ENCODE data around the gene BCAP31. TPM values are rescaled to one million over a fixed set of nuclear protein-coding genes. Genes with fewer than 3 reads are reported as not detected.

BCAP31 gene
- total and polyA plus RNA-seq, 11 donors: 59.9 to 162 (median 102) TPM

DNA sequence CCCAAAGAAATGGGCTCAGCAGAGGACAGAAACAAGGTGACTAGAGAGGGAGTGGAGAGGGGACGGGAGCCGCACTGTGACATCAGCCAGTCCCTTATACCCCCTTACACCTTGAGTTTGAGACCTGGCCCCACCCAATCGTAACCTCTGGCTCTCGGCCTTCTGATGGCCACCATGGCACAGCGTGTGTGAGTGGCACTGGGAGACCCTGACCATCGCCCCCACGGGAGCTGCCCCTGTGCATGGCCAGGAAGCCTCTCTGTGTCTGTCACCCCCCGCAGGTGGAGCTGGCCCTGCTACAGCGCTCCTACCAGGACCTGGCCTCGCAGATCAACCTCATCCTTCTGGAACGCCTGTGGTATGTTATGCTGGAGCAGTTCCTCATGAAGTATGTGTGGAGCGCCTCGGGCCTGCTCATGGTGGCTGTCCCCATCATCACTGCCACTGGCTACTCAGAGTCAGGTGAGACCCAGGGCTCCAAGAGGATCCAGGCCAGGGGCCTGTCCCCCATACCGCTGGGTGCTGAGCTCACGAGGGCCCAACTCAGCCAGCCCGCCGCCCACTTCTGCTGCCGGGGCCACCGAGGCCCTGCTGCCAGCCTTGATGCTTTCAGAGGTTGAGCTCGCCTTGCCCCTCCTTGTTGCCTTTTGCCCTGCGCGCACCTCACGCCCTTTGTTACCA, 4.9 kb upstream of the BCAP31 start:
- 91 to 97% (median 96%) methylated on average over 17 to 23 of the region's 23 CpGs for WGBS, 4 donors
- peaks cover 3 to 40% (median 31%) of the 10 kb centered on the region in 12 donors for H3K4me1 ChIP-seq
- peaks cover 0 to 13% (median 0%) of the 10 kb centered on the region in 9 donors for H3K36me3 ChIP-seq
- no peak overlapping the region for H3K4me3 ChIP-seq
- H3K27ac ChIP-seq: peak overlapping the region in 1 of 12 donors; percentile 38
- peaks cover 0 to 6% (median 0%) of the 10 kb centered on the region in 9 donors for H3K27me3 ChIP-seq
- intact Hi-C loops (cut with DNase I): loop anchor here in 1 of 10 donors (10.0 kb wide), 1 partner anchor 196 kb away; the partner anchor contains the start of gene ARHGAP4
- DNase-seq (peak in 1 of 5 donors; percentile 42), ATAC-seq (no peak)
- H3K9me3 ChIP-seq: peaks cover 0 to 14% (median 0%) of the 10 kb centered on the region in 12 donors
- TF ChIP-seq POLR2A (IDR thresholded peaks at IDR 0.05): no peak
- TF ChIP-seq, protein P1, sequence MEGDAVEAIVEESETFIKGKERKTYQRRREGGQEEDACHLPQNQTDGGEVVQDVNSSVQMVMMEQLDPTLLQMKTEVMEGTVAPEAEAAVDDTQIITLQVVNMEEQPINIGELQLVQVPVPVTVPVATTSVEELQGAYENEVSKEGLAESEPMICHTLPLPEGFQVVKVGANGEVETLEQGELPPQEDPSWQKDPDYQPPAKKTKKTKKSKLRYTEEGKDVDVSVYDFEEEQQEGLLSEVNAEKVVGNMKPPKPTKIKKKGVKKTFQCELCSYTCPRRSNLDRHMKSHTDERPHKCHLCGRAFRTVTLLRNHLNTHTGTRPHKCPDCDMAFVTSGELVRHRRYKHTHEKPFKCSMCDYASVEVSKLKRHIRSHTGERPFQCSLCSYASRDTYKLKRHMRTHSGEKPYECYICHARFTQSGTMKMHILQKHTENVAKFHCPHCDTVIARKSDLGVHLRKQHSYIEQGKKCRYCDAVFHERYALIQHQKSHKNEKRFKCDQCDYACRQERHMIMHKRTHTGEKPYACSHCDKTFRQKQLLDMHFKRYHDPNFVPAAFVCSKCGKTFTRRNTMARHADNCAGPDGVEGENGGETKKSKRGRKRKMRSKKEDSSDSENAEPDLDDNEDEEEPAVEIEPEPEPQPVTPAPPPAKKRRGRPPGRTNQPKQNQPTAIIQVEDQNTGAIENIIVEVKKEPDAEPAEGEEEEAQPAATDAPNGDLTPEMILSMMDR (IDR thresholded peaks at IDR 0.05): no peak

DNA sequence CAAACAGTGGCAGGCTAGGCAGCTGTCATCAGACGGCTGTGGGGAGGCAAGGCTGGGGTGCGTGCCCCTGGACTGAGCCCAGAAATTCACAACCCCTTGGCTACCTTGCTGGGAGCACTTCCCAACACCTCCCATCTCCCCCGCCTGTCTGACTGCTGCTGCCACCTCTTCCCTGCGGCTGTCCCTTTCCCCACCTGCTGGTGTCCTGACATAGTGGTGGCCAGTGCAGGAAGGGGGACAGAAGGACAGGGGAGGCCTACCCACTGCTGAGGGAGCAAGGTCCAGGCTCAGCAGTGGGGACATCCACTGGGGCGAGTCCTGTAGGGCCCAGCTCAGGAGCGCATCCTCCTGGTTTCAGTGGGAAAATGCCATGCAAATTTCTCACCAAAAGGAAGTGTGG, 3.9 kb upstream of the BCAP31 start:
- 77 to 85% (median 79%) methylated on average over 6 of the region's 6 CpGs for WGBS, 4 donors
- H3K27ac ChIP-seq: peak overlapping the region in 7 of 12 donors; percentile 38 to 94 (median 91)

DNA sequence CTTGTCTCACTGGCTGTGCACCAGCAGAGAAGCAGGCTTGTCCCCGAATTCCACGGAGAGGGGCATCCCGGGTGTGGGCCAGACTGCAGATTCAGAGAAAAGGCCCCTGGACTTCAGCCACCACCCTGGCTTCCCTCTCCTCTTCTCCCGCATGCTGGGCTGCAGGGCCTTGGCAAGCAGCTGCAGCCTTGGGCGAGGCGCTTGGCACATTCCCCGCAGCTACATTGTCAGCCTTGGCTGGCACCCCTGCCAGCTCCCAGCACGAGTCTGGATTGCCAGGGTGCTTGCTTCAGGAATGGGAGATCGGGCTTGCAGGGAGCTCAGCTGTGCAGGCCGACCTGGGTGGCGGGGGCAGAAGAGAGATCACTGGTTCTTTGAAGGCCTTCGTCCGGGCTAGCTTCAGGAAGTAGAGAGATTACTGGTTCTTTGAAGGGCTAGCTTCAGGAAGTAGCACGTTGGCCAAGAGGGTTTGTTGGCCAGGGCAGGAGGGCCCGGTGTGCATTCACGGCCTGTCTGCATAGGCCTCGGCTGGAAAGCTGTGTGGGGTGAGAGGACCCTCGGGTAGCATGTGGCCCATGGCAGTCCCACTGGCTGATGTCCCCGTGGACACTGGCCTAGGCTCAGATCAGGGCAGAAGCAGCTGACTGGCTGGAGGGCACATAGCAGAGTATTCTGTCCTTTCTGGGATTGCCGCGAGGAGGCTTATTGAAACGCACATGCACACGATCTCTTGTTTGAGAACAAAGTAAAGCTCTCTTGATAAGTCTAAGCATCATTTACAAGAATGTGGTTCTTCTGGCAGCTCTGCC, 3.1 kb upstream of the BCAP31 start:
- H3K4me3 ChIP-seq: peak overlapping the region in 8 of 12 donors; percentile 24 to 71 (median 31)
- peaks cover 0 to 17% (median 0%) of the 10 kb centered on the region in 12 donors for H3K9me3 ChIP-seq
- intact Hi-C loops (cut with DNase I): loop anchor here in 1 of 10 donors (10.0 kb wide), 1 partner anchor 197 kb away; the partner anchor contains the start of gene ARHGAP4
- DNase-seq (peak; percentile 58 to 80 (median 73)), ATAC-seq (peak; percentile 9 to 59 (median 32))
- H3K27ac ChIP-seq: peak overlapping the region; percentile 65 to 94 (median 90)
- WGBS, 4 donors: 22 to 54% (median 37%) methylated on average over 20 to 23 of the region's 23 CpGs
- no peak for TF ChIP-seq POLR2A (IDR thresholded peaks at IDR 0.05)
- TF ChIP-seq, protein P1 (IDR thresholded peaks at IDR 0.05): no peak
- H3K4me1 ChIP-seq: peaks cover 3 to 49% (median 38%) of the 10 kb centered on the region in 12 donors
- peaks cover 0 to 6% (median 0%) of the 10 kb centered on the region in 9 donors for H3K27me3 ChIP-seq
- H3K36me3 ChIP-seq: peaks cover 0 to 15% (median 2%) of the 10 kb centered on the region in 9 donors

More for the DNA sequence above, 3.9 kb upstream of the BCAP31 start:
- no peak for ATAC-seq
- Histone ChIP-seq H3K9me3 (peaks cover 0 to 17% (median 0%) of the 10 kb centered on the region in 12 donors), H3K4me1 (peaks cover 3 to 42% (median 31%) of the 10 kb centered on the region in 12 donors), H3K36me3 (peaks cover 0 to 13% (median 0%) of the 10 kb centered on the region in 9 donors), H3K4me3 (no peak overlapping the region), H3K27me3 (peaks cover 0 to 6% (median 0%) of the 10 kb centered on the region in 9 donors)
- intact Hi-C loops (cut with DNase I): loop anchor here in 1 of 10 donors (10.0 kb wide), 1 partner anchor 197 kb away; the partner anchor contains the start of gene ARHGAP4
- no peak for DNase-seq
- no peak for TF ChIP-seq POLR2A (IDR thresholded peaks at IDR 0.05)
- TF ChIP-seq, protein P1 (IDR thresholded peaks at IDR 0.05): no peak

Measured in heart left ventricle (tissue), 16 donors.